Astrocyte (in vitro differentiated cells and primary cell): ENCODE data around the gene PIGT. TPM values are rescaled to one million over a fixed set of nuclear protein-coding genes. Genes with fewer than 3 reads are reported as not detected.

Source experiments
- DNase-seq: peaks from one replicate; pipeline ENCODE4 v3.0.0-alpha.2; 2010; ENCODE audit warnings: low read depth
- FAIRE-seq: peaks from 2 replicates; lab custom pipeline; 2011; peaks lifted over from hg19 to GRCh38; lab: Jason Lieb, UNC
- H2AFZ ChIP-seq: 2 replicates; pipeline ENCODE4 v1.6.0; 2012; ENCODE audit warnings: low read depth, low read length, inconsistent platforms
- H3K27ac ChIP-seq: 2 replicates; pipeline ENCODE4 v1.5.1; 2011; ENCODE audit warnings: low read depth, low read length, inconsistent platforms
- H3K27me3 ChIP-seq: 2 replicates; pipeline ENCODE4 v1.6.0; 2011; ENCODE audit warnings: low read length, inconsistent platforms; ENCODE audit not compliant: insufficient read depth
- H3K36me3 ChIP-seq: 2 replicates; pipeline ENCODE4 v1.5.1; 2011; ENCODE audit warnings: low read length, inconsistent platforms; ENCODE audit not compliant: insufficient read depth
- H3K4me1 ChIP-seq: 2 replicates; pipeline ENCODE4 v1.5.1; 2011; ENCODE audit warnings: low read length, inconsistent platforms; ENCODE audit not compliant: insufficient read depth
- H3K4me2 ChIP-seq: 2 replicates; pipeline ENCODE4 v1.6.0; 2012; ENCODE audit warnings: low read length, inconsistent platforms
- H3K4me3 ChIP-seq: 2 replicates; pipeline ENCODE4 v1.5.1; 2011; ENCODE audit warnings: low read depth, mild to moderate bottlenecking, low read length, inconsistent platforms; ENCODE audit not compliant: insufficient read depth
- H3K79me2 ChIP-seq: 2 replicates; pipeline ENCODE4 v1.6.0; 2012; ENCODE audit warnings: mild to moderate bottlenecking, low read length, inconsistent platforms; ENCODE audit not compliant: insufficient read depth
- H3K9ac ChIP-seq: 2 replicates; pipeline ENCODE4 v1.6.0; 2012; ENCODE audit warnings: mild to moderate bottlenecking, low read length, inconsistent platforms
- H3K9me3 ChIP-seq: 2 replicates; pipeline ENCODE4 v1.5.1; 2012; ENCODE audit warnings: low read depth, mild to moderate bottlenecking, low read length, inconsistent platforms; ENCODE audit not compliant: insufficient read depth
- H4K20me1 ChIP-seq: 2 replicates; pipeline ENCODE4 v1.6.0; 2012; ENCODE audit warnings: low read length, inconsistent platforms; ENCODE audit not compliant: insufficient read depth
- H3K27ac Mint-ChIP-seq: one replicate; pipeline ENCODE4 v1.8.0; 2021; ENCODE audit warnings: mild to moderate bottlenecking, mixed read lengths; ENCODE audit not compliant: unreplicated experiment
- H3K27me3 Mint-ChIP-seq: one replicate; pipeline ENCODE4 v1.8.0; 2021; ENCODE audit warnings: low read depth, mixed read lengths; ENCODE audit not compliant: unreplicated experiment
- H3K36me3 Mint-ChIP-seq: one replicate; pipeline ENCODE4 v1.8.0; 2021; ENCODE audit warnings: low read depth, mixed read lengths; ENCODE audit not compliant: unreplicated experiment
- H3K4me1 Mint-ChIP-seq: one replicate; pipeline ENCODE4 v1.8.0; 2021; ENCODE audit warnings: low read depth, mixed read lengths; ENCODE audit not compliant: unreplicated experiment
- H3K4me3 Mint-ChIP-seq: one replicate; pipeline ENCODE4 v1.8.0; 2021; ENCODE audit warnings: mild to moderate bottlenecking, moderate library complexity, mixed read lengths; ENCODE audit not compliant: unreplicated experiment
- H3K9me3 Mint-ChIP-seq: one replicate; pipeline ENCODE4 v1.8.0; 2021; ENCODE audit warnings: mild to moderate bottlenecking, mixed read lengths; ENCODE audit not compliant: unreplicated experiment
- CTCF ChIP-seq: IDR thresholded peaks from 2 replicates; pipeline ENCODE4 v1.5.1; 2011; ENCODE audit warnings: low read depth, mild to moderate bottlenecking, inconsistent platforms, low read length, moderate library complexity; ENCODE audit not compliant: insufficient read depth
- EZH2 ChIP-seq: IDR thresholded peaks from 2 replicates; pipeline ENCODE4 v1.6.1; 2012; ENCODE audit warnings: mild to moderate bottlenecking, low read length, inconsistent platforms; ENCODE audit not compliant: insufficient read depth
- total RNA-seq: library from RNA; stranded (reverse); gene quantifications from 2 replicates; pipeline ENCODE4 v1.2.1, GENCODE V29; 2021

Gene PIGT
- total RNA-seq, 1 donor from 2014 or later, result 83.7 TPM

- Histone ChIP-seq H2AFZ (no peak overlapping the region), H3K36me3 (no peaks in the 10 kb centered on the region), H3K9ac (no peak overlapping the region), H3K27ac (no peak overlapping the region), H4K20me1 (peaks cover 7% of the 10 kb centered on the region), H3K79me2 (no peaks in the 10 kb centered on the region), H3K4me1 (peaks cover 10% of the 10 kb centered on the region), H3K4me3 (no peak overlapping the region), H3K27me3 (no peaks in the 10 kb centered on the region), H3K9me3 (no peaks in the 10 kb centered on the region), H3K4me2 (no peak overlapping the region)
- no peaks in the 10 kb centered on the region for H3K4me1 Mint-ChIP-seq
- FAIRE-seq, result no peak
- H3K36me3 Mint-ChIP-seq, result peaks cover 14% of the 10 kb centered on the region
- H3K9me3 Mint-ChIP-seq, result no peaks in the 10 kb centered on the region
- DNase-seq, result no peak
- H3K27ac Mint-ChIP-seq, result no peak overlapping the region
- no peak overlapping the region for H3K4me3 Mint-ChIP-seq
- no peaks in the 10 kb centered on the region for H3K27me3 Mint-ChIP-seq
- TF ChIP-seq CTCF, result no peak
- no peak for TF ChIP-seq EZH2
These were observed 38.7 kb upstream of the PIGT start for GRCh38 chr20:45377269-45377668.

GRCh38 chr20:45378191-45378590 is 37.8 kb upstream of the PIGT start, which contains the start of gene TP53TG5:
TSS of gene TP53TG5 (minus strand) at chr20:45378325. CDS start at chr20:45378236, 89 bp downstream.
- H4K20me1 ChIP-seq, result peaks cover 7% of the 10 kb centered on the region
- FAIRE-seq (no peak), DNase-seq (no peak)
- H3K27me3 ChIP-seq, result no peaks in the 10 kb centered on the region
- no peak within 1 kb of the TSS for H3K4me3 Mint-ChIP-seq
- peaks cover 14% of the 10 kb centered on the region for H3K36me3 Mint-ChIP-seq
- no peak for TF ChIP-seq EZH2
- TF ChIP-seq CTCF, result no peak
- H3K4me1 Mint-ChIP-seq, result no peaks in the 10 kb centered on the region
- no peaks in the 10 kb centered on the region for H3K27me3 Mint-ChIP-seq
- H3K4me1 ChIP-seq, result peaks cover 7% of the 10 kb centered on the region
- H2AFZ ChIP-seq, result no peak within 1 kb of the TSS
- no peak within 1 kb of the TSS for H3K27ac Mint-ChIP-seq
- no peaks in the 10 kb centered on the region for H3K9me3 ChIP-seq
- no peak within 1 kb of the TSS for H3K9ac ChIP-seq
- H3K9me3 Mint-ChIP-seq, result no peaks in the 10 kb centered on the region
- H3K36me3 ChIP-seq, result no peaks in the 10 kb centered on the region
- no peak within 1 kb of the TSS for H3K4me2 ChIP-seq
- no peaks in the 10 kb centered on the region for H3K79me2 ChIP-seq
- no peak within 1 kb of the TSS for H3K27ac ChIP-seq
- H3K4me3 ChIP-seq, result no peak within 1 kb of the TSS

- Histone ChIP-seq H3K36me3 (no peaks in the 10 kb centered on the region), H3K9me3 (no peaks in the 10 kb centered on the region), H3K4me1 (no peaks in the 10 kb centered on the region), H3K79me2 (no peaks in the 10 kb centered on the region), H3K4me3 (no peak overlapping the region), H3K4me2 (no peak overlapping the region), H3K27me3 (no peaks in the 10 kb centered on the region), H3K9ac (no peak overlapping the region), H4K20me1 (no peaks in the 10 kb centered on the region), H3K27ac (no peak overlapping the region), H2AFZ (no peak overlapping the region)
- FAIRE-seq, result no peak
- no peak for DNase-seq
- no peaks in the 10 kb centered on the region for H3K27me3 Mint-ChIP-seq
- no peaks in the 10 kb centered on the region for H3K36me3 Mint-ChIP-seq
- TF ChIP-seq EZH2, result no peak
- TF ChIP-seq CTCF, result no peak
- H3K4me1 Mint-ChIP-seq, result no peaks in the 10 kb centered on the region
- no peaks in the 10 kb centered on the region for H3K9me3 Mint-ChIP-seq
- no peak overlapping the region for H3K4me3 Mint-ChIP-seq
- H3K27ac Mint-ChIP-seq, result no peak overlapping the region
These were observed 28.7 kb upstream of the PIGT start for GRCh38 chr20:45387274-45387673.
